ENCODE measurements around the gene FAF1. TPM values are rescaled to one million over a fixed set of nuclear protein-coding genes. Genes with fewer than 3 reads are reported as not detected.

FAF1 gene
- total and polyA plus RNA-seq, 2 of the 8 experiments (the other 6 are each of a cell fraction or from before 2014, with no cell fraction given), result 10.8 to 65.9 TPM

GRCh38 chr1:50438945-50439344, 521.1 kb downstream of the FAF1 start:
- DNase-seq (ENCODE audit: low read depth in 1 of 2, low spot score in 2 of 2), result no peak
- no peak for FAIRE-seq

More at GRCh38 chr1:50438945-50439344, 521.1 kb downstream of the FAF1 start:
- Histone ChIP-seq H3K23ac (ENCODE audit: insufficient read length) (no peak overlapping the region), H3K9ac (replicated peaks in 1 of 4; ENCODE audit: extremely low read depth in 1 of 4, low read depth in 3 of 4, low read length in 3 of 4) (no peak overlapping the region), H2BK120ac (replicated peaks; ENCODE audit: low read depth, low read length) (no peak overlapping the region), H4K8ac (ENCODE audit: extremely low read depth, insufficient read depth, low read length) (no peak overlapping the region), H4K20me1 (replicated peaks in 1 of 2; ENCODE audit: control insufficient read depth in 1 of 2, insufficient read depth in 2 of 2, low read length in 2 of 2) (peaks cover 0 to 3% of the 10 kb centered on the region in 2 experiments), H3K4me2 (ENCODE audit: insufficient read depth in 1 of 2, low read depth in 2 of 2, low read length in 2 of 2) (no peak overlapping the region), H3K14ac (ENCODE audit: insufficient read length) (no peak overlapping the region), H3K79me1 (ENCODE audit: low read depth, low read length) (no peaks in the 10 kb centered on the region), H3K27ac (ENCODE audit: low read depth, low read length) (no peak overlapping the region), H2BK20ac (ENCODE audit: low read length) (no peak overlapping the region), H3K4me1 (replicated peaks in 1 of 4; ENCODE audit: control insufficient read depth in 3 of 4, insufficient read depth in 4 of 4, low read length in 3 of 4) (no peaks in the 10 kb centered on the region), H3K4ac (replicated peaks; ENCODE audit: insufficient read length, low read depth, low read length) (no peak overlapping the region), H3K27me3 (replicated peaks in 1 of 4; ENCODE audit: control insufficient read depth in 3 of 4, extremely low read depth in 1 of 4, insufficient read depth in 3 of 4, low read length in 3 of 4) (peaks cover 0 to 2% (median under 1%) of the 10 kb centered on the region in 4 experiments; a peak in 1 of 7 replicates), H3K18ac (ENCODE audit: extremely low read depth, low read length) (no peak overlapping the region), H2BK15ac (ENCODE audit: low read length) (no peak overlapping the region), H3K56ac (replicated peaks; ENCODE audit: insufficient read length, low read depth, low read length) (no peak overlapping the region), H2BK5ac (ENCODE audit: low read depth, low read length) (no peak overlapping the region), H2AK5ac (ENCODE audit: low read depth, low read length) (no peak overlapping the region), H3K79me2 (ENCODE audit: control insufficient read depth in 1 of 2, insufficient read depth in 2 of 2, low read length in 2 of 2) (no peaks in the 10 kb centered on the region), H3K9me3 (ENCODE audit: insufficient read depth in 2 of 2, low read depth in 1 of 2, low read length in 1 of 2) (no peaks in the 10 kb centered on the region), H3K23me2 (ENCODE audit: low read depth, low read length) (no peaks in the 10 kb centered on the region), H4K91ac (replicated peaks; ENCODE audit: insufficient read length, low read length) (no peak overlapping the region), H3K4me3 (ENCODE audit: extremely low read depth in 1 of 4, insufficient read depth in 2 of 4, low read depth in 3 of 4, low read length in 4 of 4) (no peak overlapping the region), H3K36me3 (ENCODE audit: control insufficient read depth in 2 of 4, insufficient read depth in 4 of 4, low read length in 3 of 4) (no peaks in the 10 kb centered on the region; a peak in 1 of 8 replicates), H2AFZ (ENCODE audit: low read length) (no peak overlapping the region), H2BK12ac (ENCODE audit: low read depth, low read length) (no peak overlapping the region), H4K5ac (ENCODE audit: insufficient read length, low read depth, low read length) (no peak overlapping the region)
- no peak for TF ChIP-seq HDAC2 (IDR thresholded peaks at IDR 0.05; ENCODE audit: borderline replicate concordance in 1 of 2, low read depth in 2 of 2, low read length in 2 of 2)
- peak; percentile 13 to 22; a peak in 2 of 4 replicates for TF ChIP-seq RAD21 (IDR thresholded peaks at IDR 0.05 in 1 of 2, conservative IDR thresholded peaks at IDR 0.05 in 1 of 2; ENCODE audit: low read depth in 2 of 2, low read length in 2 of 2)
- TF ChIP-seq CTCF (IDR thresholded peaks at IDR 0.05; ENCODE audit: control extremely low read depth in 1 of 3, insufficient read depth in 1 of 3, low read depth in 1 of 3, low read length in 3 of 3), result peak in 2 of 3 experiments; percentile 9 to 48; a peak in 2 of 4 replicates
- CTCF ChIA-PET (ENCODE audit: partially characterized antibody), result interaction anchor here (0.9 to 2.2 kb wide), 6 partner anchors 9 to 178 kb away, joined by 3 to 8 read pairs (median 4); no protein-coding TSS in a partner anchor
- POLR2A ChIA-PET (ENCODE audit: partially characterized antibody), result no interaction called here

All from H1 (cell line).